GM18858 (cell line): ENCODE measurements around the gene ASF1B.
"Not testable (repeated sequence)": the region's sequence is repeated elsewhere in the genome, so short reads cannot be mapped to it uniquely, and the experiment has no call there.

Experiments used
- ATAC-seq: cut with Tn5 transposase; IDR thresholded peaks from one replicate; pipeline ENCODE4 v1.9.1; 2021; ENCODE audit not compliant: unreplicated experiment

The ASF1B gene

DNA sequence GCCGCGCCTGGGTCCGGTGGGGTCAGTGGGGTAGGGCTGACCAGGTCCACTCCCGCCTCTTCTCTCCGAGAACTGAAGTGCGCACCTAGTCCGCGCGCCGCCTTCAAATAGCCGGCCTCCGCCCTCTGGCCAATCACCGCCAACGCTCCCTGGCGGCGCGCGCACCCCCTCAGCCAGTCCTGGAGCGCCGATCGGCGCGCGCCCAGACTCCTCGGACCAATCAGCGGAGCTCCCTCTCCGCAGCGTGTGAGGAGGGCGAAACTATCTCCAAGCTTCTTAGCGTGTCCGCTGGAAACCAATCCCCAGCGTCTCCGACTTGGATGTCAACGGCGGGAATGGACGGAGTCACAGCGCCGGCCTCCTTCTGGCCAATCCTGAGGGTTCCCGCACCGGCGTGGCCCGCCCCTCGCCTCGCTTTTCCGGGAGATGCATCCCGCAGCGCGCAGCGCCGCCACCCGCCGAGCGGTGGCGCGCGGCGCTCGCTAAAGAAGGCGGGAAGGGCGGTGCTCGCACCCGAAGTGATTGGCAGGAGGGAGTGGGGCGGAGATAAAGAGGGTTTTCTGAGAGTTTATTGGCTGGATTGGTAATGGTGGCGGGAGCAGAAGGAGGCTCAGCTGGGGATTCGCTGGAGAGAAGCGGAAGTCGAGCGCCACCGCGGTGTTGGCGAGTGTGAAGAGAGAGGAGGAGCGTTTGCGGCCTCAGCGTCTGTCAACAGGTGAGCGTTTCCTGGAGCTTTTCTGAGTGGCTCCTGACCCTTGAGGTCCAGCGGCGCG is at the start of gene ASF1B:
Gene ASF1B (minus strand): TSS at position 81 of the 773 bp plus-strand sequence. CDS start 133 bp downstream, outside the sequence.
- ATAC-seq, result peak; percentile 73

DNA sequence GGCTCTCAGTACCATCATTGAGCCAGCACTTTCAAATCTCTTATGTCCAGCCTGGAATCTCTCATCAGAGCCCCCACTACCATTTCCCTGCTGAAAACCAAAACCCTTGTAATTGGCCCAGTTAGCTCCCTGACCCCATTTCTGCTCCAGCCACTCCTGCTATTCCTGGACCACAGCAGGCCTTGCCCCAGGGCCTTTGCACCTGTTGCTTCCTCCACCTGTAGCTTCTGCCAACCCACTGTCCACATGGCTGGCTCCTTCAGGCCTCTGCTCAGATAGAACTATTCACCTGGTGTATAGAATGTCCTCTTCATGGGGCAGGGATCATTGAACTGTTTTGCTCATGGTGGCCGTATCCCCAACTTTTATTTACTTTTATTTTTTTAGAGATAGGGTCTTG is 49.3 kb upstream of the ASF1B start:
- not testable (repeated sequence) for ATAC-seq

DNA sequence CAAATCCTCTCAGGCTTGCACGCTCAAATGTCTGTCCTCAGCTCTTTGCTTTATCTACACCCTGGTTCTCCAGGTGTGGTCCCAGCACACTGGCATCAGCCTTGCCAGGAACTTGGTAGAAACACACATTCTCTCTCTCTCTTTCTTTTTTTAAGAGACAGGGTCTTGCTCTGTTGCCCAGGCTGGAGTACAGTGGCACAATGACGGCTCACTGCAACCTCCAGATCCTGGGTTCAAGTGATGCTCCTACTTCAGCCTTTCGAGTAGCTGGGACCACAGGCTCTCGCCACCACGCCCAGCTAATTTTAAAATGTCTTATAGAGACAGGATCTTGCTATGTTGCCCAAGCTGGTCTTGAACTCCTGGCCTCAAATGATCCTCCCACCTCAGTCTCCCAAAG is 48.8 kb upstream of the ASF1B start:
- ATAC-seq, result no peak

DNA sequence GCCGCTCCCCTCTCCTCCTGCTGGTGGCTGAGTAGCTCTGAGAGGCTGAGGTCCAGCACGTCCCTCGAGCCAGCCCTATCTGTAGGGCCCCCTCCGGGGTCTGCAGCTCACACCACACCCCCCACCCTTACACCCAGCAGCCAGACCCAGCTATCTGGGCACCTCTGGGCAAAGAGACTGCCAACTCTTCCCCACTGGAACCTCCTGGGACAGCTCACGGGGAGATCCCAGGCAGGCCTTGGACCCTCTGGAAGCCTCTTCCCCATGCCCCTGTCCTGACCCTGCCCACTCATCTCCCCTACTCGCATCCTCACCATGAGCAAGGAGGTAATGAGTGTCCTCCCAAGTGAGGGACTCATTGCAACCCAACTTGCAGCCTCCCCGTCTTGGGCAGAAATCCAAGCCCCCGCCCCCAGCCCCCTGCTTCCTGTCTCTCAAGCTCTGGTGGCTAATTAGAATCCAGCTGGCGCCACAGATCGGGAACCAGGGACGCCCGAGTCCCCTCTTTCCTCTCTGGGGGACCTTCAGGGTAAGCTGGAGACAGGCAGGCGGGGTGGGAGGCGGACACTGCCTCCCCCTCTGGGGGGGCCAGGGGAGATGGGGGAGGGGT is 47.5 kb upstream of the ASF1B start:
- no peak for ATAC-seq

DNA sequence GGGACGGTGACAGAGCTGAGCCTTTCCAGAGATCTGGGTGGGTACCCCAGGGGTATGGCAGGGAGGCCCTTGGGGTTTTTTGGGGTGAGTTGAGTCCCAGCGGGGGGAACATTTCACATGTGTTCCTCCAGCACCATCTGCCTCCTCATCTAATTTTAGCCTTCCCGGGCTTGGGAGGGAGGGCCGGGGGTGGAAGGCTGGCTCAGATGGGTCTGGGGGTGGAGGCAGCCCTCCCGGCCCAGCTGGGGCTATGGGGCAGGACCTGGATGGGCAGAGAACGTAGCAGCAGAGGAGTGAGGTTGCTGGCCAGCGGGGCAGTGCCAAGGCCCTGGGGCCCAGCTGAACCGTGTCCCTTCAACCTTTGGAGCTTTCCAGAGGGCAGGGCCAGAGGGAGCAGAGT is 46.1 kb upstream of the ASF1B start:
- no peak for ATAC-seq

DNA sequence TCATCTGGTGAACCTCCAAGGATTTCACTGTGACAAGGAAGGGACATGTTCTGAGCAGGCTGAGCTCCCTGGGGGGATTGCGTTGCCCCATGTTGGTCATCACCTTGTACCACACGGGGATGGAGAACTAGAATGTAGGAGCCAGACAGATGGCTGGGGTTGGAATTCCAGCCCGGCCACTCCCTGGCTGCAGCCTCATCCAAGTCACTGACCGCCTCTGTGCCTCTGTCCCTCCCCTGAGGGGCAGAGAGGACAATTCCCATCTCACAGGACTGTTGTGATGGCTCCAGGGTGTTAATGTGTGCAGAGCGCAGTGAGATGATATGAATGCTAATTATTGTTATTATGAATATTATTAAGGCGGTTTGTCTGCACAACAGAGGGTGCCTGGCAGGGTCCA is 45.5 kb upstream of the ASF1B start:
- no peak for ATAC-seq

DNA sequence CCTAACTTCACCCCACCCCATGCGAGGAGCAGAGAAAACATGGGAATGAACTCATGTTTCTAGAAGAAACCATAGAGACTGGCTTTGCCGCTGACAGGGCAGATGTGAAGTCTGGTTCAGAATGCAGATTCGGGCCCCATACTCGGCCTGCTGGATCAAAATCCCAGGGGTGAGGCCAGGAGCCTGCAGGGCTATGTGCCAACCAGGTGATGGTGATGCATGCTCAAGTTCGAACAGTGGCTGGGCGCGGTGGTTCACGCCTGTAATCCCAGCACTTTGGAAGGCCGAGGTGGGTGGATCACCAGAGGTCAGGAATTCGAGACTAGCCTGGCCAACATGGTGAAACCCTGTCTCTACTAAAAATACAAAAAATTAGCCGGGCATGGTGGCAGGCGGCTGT is 44.8 kb upstream of the ASF1B start:
- ATAC-seq, result not testable (repeated sequence)

DNA sequence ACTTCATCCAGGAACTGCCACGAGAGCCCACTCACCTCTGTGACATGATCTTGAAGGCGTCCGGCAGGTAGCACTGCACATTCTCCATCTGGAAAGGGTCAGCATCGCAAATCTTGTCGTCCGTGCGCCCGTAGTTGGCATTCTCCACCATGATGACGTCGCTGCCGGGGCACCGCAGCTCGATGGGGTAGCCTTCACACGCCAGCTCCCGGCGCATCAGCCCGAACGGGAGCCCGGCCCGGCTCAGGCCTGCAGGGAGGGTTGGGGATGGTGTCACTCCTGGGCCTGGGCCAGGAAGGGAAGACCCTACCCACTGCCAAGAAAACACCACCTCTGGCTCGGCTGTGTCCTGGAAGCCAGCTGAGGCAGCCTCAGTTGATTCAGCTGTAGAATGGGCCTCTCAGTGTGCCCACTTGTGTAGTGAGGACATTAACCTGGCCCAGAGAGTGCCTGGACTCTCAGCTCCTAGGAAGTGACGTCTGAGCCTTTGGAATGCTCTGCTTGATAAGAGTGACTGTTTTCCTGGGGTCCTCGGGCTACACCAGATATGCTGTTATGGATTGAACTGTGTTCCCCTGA is 41.2 kb upstream of the ASF1B start:
- ATAC-seq, result no peak

DNA sequence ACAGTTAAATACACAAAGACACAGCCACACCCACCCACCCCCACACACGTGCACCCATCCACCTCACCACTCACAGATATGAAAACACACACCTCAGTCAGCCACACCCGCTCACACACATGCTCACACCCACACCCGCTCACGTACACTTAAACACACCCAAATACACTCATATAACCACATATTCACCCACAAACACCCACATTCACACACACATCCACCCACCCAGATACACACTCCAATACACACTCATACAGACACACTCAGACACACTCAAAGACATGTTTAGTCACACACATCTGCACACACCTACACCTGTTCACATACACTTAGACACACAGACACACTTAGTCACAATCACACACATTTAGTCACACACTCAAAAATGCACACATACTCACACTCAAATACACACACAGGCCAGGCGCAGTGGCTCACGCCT is 39.0 kb upstream of the ASF1B start:
- no peak for ATAC-seq

DNA sequence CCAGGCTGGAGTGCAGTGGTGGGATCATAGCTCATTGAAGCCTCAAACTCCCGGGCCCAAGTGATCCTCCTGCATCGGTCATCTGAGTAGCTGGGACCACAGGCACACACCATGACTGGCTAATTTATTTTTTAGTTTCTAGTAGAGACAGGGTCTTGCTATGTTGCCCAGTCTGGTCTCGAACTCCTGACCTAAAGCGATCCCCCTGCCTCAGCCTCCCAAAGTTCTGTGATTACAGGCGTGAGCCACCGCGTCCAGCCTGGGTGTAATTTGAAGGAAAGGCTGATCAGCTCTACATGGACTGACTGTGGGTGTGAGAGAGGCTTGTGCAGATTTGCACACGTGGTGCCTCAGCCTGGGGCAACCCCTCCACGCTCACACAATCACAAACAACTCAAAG is 38.5 kb upstream of the ASF1B start:
- no peak for ATAC-seq

DNA sequence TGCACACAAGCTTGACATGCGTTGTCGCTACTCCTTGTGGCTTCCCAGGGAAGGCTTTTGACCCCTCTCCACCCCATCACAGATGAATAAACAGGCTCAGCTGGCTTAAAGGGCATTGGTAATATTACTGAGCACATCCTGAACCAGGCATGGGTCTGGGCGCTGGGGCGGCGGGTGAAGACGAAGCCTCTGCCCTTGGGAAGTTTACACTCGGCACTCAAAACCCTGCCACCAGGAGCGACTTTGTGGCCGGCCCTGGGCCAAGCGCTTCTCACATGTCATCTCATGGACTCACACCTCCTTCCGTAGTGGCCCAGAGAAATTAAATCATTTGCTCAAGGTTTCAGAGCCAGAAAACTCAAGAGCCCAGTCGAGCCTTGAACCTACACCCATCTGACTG is 32.6 kb upstream of the ASF1B start:
- ATAC-seq, result no peak

DNA sequence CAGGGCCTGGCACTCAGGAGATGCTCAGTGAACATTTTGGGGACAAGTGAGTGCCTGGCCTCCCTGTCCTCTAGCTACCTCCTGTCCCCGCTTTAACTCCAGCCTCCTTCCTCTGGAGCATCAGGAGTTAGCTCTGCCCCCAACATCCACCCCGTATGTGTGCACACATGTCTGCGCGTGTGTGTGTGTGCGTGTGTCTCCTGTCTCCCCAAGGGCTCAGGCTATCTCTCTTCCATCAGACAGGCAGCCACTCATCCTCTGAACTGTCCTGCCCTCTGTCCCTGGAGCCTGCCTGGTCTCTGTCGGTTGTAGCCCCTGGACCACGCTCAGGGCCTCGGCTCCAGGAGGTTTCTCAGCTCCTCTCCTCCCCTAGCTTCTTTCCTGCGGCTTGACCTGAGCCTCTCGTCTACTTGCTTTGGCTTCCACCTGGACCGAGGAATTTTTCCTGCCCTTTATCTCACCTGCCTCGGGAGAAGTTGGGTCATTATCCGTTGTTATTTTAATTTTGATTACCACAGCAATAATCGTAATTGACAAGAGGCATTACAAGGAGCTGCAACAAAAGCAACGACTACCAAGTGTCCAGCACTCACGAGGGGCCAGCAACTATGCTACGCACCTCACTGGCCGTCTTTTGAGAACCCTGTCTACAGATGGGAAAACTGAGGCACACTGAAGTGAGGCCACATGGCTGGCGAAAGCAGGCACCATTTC is 32.0 kb upstream of the ASF1B start:
- ATAC-seq, result no peak

DNA sequence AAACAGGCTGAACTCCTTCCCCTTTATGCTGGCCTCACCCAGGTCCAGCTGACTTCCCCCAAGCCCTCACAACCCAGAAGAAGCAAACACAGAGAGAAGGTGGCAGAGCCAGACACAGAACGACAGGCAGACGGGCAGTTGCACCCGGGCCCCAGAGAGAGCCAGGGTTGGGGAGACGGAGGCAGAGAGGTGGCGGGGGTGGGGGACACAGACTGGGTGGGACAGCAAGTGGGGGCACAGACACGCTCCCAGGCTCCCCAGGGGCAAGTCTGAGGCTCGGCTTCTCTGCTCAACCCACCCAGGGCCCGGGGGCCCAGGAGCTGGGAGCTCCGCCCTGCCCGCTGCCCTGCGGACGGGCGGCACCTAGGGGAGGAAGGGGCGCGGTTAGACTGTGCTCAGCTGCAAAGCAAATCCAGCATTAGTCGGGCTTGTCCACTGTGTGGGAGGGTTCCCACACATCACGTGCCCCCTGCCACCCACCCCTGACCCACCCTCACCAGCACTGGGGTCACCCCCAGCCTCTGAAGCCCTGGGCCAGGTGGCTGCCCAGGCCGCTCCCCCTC is 31.3 kb upstream of the ASF1B start:
- no peak for ATAC-seq

DNA sequence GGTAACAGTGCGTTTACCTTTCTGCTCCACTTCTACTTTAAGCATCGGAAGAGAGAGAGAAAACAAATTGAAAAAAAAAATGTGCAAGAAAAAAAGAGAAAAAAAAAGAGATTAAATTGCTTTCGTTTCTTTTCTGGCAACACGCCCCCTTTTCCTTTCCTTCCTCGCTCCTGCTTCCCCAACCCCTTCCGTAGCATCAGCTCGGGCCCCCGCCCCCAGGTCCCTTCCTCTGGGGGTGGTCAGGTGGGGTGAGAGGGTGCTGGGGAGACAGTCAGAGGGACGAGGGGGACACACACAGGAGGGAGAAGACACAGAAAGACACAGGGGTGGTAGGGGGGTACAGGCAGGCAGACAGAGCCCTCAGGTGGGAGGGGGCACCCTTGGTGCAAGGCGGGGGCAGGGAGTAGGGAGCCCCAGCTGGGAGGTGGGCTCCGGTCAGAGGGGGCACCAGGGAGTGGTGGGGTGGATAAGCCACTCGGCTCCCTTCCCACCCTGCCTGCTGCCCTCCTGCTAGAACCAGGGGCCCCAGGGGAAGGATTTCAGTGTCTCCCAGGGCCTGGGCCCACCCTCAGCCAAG is 30.7 kb upstream of the ASF1B start:
- no peak for ATAC-seq

DNA sequence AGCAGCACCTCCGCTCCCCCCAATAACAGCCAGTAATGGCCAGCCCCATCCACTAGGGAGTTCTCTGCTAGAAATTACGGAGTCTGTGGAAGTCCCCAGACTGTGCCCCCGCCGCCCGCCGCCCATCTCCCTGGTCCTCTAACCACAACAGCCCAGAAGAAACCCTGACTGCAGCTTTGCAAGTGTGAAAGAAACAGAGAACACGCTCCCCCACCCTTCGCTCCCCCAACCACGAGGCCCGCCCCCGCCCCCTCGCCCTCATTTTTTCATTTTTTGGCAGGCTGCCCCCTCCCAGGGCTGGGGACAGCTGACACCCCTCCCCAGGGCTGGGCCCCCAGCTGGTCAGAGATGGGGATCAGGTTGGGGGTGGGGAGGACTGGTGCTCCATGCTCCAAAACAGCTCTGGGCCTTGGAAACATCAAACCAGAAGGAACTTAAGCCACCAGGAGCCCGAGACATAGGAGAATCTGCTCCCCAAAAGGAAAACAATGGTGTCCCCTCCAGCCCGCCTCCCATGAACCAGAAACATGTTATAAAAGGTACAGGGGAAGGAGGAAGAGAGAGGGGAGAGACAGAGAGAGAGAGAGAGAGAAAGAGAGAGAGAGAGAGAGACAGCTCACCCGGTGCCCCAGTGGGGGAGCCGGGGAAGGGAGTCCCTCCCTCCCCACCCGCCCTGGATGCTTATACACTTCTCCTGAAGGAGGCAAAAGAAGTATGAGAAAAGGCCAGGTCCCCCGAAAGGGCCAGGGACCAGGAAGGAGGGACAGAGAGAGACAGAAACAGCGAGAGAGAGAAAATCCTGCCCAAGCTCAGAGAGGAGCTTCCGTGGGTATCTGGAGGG is 29.8 kb upstream of the ASF1B start:
- no peak for ATAC-seq

DNA sequence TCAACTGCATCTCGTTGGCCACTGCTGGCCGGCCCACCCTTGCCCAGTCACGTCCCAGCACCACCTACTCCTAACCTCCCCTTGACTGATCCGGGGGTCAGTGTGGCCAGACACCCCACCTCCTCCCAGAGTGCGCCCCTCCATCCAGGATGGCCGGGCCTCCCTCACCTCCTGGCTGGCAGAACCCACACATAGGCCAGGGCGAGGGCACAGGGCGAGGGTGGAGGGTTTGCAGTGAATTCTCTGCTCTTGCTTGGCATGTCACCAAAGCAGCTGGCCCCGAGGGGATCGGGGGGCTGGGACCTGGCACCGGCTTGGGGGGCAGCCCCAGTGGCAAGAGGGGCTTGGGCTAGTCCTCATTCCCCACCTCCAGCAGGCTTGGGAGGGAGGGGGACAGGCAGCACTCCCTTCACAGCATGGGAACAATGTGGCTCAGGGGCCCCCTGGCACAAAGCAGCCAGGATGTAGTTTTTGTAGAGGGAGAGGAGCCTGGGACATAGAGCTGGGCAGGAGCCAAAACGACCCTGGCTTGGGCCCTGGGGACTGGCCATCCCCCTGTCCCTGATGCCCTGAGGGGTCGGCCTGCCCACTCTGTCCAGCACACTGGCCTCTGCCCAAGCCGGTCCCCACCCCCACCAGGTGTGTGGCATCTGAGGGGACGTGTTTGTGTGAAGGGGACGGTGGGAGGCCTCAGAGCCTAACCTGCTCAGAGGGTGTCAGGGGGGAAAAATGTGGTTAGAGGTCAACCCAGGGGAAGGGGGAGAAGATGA is 28.5 kb upstream of the ASF1B start:
- ATAC-seq, result no peak

DNA sequence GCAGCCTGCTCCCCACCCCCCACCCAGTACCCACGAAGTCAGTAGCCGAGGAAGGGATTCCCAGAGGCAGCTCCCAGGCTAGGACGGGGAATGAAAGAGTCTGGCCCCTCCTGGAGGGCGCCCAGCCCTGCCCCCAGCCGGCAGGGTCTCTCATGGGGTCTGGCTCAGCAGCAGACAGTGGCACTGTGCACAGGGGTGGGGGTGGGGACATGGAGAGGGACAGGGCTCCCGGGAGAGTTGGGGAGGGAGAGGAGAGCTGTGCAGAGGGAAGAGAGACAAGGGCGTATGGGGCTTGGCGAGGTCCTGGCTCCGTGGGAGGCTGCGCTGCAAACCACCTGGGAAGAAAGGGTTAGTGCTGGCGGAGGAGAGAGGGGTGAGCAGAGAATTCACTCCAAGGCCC is 27.7 kb upstream of the ASF1B start:
- no peak for ATAC-seq

DNA sequence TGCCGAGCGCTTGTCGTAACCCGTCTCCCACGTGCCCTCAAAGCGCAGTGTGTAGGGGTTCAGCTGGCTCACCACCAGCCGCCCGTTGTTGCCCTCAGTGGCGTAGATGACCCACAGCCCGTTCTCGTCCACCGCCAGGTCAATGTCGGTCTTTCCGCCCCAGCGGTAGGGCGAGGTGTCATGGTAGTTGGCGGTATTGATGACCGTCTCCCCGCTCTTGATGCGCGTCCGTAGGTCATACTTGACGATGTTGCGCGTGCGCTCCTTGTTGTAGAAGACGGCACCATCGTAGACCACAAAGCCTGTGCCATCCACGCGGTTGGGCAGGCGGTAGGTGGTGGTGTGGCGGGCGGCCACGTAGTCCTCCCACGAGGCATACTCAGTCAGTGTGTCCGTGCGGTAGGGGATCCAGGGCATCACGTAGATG is 26.5 kb upstream of the ASF1B start:
- no peak for ATAC-seq

DNA sequence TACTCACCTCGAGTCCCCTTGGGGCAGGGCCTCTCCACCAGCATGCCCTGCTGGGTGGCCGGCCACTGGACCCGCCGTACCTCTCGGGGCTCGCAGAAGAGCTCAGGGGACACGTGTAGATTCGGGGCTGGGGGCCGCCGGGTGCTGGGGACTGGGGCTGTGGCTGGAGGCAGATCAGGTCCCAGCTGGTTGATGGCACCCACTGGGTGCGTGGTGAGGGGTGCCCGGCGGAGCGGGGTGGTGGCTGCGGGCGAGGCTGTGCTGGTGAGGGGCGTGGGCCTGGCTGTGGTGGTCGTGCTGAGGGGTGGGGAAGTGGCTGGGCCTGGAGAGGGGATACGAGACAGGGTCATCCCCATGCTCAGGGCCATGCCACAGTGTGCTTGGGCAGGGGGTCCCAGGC is 24.9 kb upstream of the ASF1B start:
- no peak for ATAC-seq
